Daoy (cell line): ENCODE data around the gene PIANP. TPM values are rescaled to one million over a fixed set of nuclear protein-coding genes. Genes with fewer than 3 reads are reported as not detected.

Source experiments
- DNase-seq: peaks from one replicate; pipeline ENCODE4 v3.0.0-alpha.2; 2015; ENCODE audit warnings: low read depth
- total RNA-seq: library from RNA; depleted of rRNA; stranded (reverse); fragments of >200 nt; shearing (Covaris generic); gene quantifications from 2 replicates; pipeline ENCODE4 v1.2.3, GENCODE V29; 2014

PIANP gene
- total RNA-seq, 1 experiment from 2014 or later: 0.06 TPM

- DNase-seq: peak; percentile 34
These were observed 3.0 kb upstream of the PIANP start for GRCh38 chr12:6703631-6704030.

- peak; percentile 37 for DNase-seq
These were observed 608 bp upstream of the PIANP start for GRCh38 chr12:6701078-6701768.

- DNase-seq: no peak
These were observed 498 bp downstream of the PIANP start for GRCh38 chr12:6699989-6700645.

- DNase-seq: no peak
These were observed 1.2 kb downstream of the PIANP start for GRCh38 chr12:6699259-6699988.

GRCh38 chr12:6698352-6699046 lies 2.1 kb downstream of the PIANP start:
- DNase-seq: no peak

- DNase-seq: peak; percentile 80
These were observed 2.8 kb downstream of the PIANP start for GRCh38 chr12:6697584-6698351.

GRCh38 chr12:6696690-6697583 lies 3.7 kb downstream of the PIANP start:
- DNase-seq: no peak

GRCh38 chr12:6695313-6696045 lies 5.1 kb downstream of the PIANP start:
- DNase-seq: no peak

- DNase-seq: no peak
These were observed 5.9 kb downstream of the PIANP start for GRCh38 chr12:6694701-6695100.

GRCh38 chr12:6693832-6694355 lies 6.7 kb downstream of the PIANP start:
- no peak for DNase-seq

GRCh38 chr12:6692888-6693287 lies 7.7 kb downstream of the PIANP start:
- no peak for DNase-seq

- DNase-seq: peak; percentile 87
These were observed 9.1 kb downstream of the PIANP start for GRCh38 chr12:6691473-6691872.

GRCh38 chr12:6688999-6689882 lies 11.4 kb downstream of the PIANP start, which contains the start of gene ZNF384:
TSS of gene ZNF384 (minus strand) at chr12:6689375. CDS start at chr12:6679520, 9,855 bp downstream.
- peak; percentile 99 for DNase-seq

- peak; percentile 73 for DNase-seq
These were observed 12.0 kb downstream of the PIANP start for GRCh38 chr12:6688543-6688998.

GRCh38 chr12:6685814-6686213 lies 14.8 kb downstream of the PIANP start:
- DNase-seq: no peak

- no peak for DNase-seq
These were observed 16.0 kb downstream of the PIANP start for GRCh38 chr12:6684609-6685008.

GRCh38 chr12:6676962-6677361 lies 23.7 kb downstream of the PIANP start:
- DNase-seq: no peak

GRCh38 chr12:6672143-6672542 lies 28.5 kb downstream of the PIANP start:
- DNase-seq: no peak
